Trophoblast cell (in vitro differentiated cells and primary cell): ENCODE data around the gene DRC1.

Source experiments
- DNase-seq, 2 donors: peaks; one replicate each; pipeline ENCODE4 v3.0.0-alpha.2; 2016
- H2AFZ ChIP-seq: 2 replicates; pipeline ENCODE4 v1.6.1; 2013; ENCODE audit warnings: low read length, moderate library complexity, mild to moderate bottlenecking; ENCODE audit not compliant: insufficient read depth, poor library complexity
- H2AK5ac ChIP-seq: 2 replicates; pipeline ENCODE4 v1.6.1; 2013; ENCODE audit warnings: mild to moderate bottlenecking, low read length
- H2BK120ac ChIP-seq: 2 replicates; pipeline ENCODE4 v1.6.1; 2013; ENCODE audit warnings: low read length, mild to moderate bottlenecking, moderate library complexity; ENCODE audit not compliant: insufficient read depth, poor library complexity
- H2BK12ac ChIP-seq: 2 replicates; pipeline ENCODE4 v1.6.1; 2013; ENCODE audit warnings: mild to moderate bottlenecking, low read length, moderate library complexity
- H2BK5ac ChIP-seq: 2 replicates; pipeline ENCODE4 v1.6.1; 2013; ENCODE audit warnings: low read length, low read depth, moderate library complexity, mild to moderate bottlenecking; ENCODE audit not compliant: poor library complexity
- H3K14ac ChIP-seq: 2 replicates; pipeline ENCODE4 v1.6.1; 2013; ENCODE audit warnings: mild to moderate bottlenecking, low read length
- H3K18ac ChIP-seq: 2 replicates; pipeline ENCODE4 v1.6.1; 2013; ENCODE audit warnings: mild to moderate bottlenecking, low read length
- H3K23ac ChIP-seq: 2 replicates; pipeline ENCODE4 v1.6.1; 2013; ENCODE audit warnings: low read length
- H3K27ac ChIP-seq: 2 replicates; pipeline ENCODE4 v1.5.1; 2013; ENCODE audit warnings: low read depth, mild to moderate bottlenecking, inconsistent platforms, low read length, moderate library complexity
- H3K27me3 ChIP-seq: 2 replicates; pipeline ENCODE4 v1.6.1; 2013; ENCODE audit warnings: inconsistent platforms, mild to moderate bottlenecking, low read length, moderate library complexity; ENCODE audit not compliant: insufficient read depth
- H3K36me3 ChIP-seq, 2 experiments: 1 replicate in 1 of 2; 2 replicates in 1 of 2; pipeline ENCODE4 v1.6.1; 2013; ENCODE audit warnings: low read length in 2 of 2, mild to moderate bottlenecking in 2 of 2, moderate library complexity in 1 of 2; ENCODE audit not compliant: insufficient read depth in 2 of 2, control insufficient read depth in 1 of 2
- H3K4ac ChIP-seq: 2 replicates; pipeline ENCODE4 v1.6.1; 2013; ENCODE audit warnings: low read depth, mild to moderate bottlenecking, low read length, moderate library complexity
- H3K4me1 ChIP-seq, 2 experiments: 1 replicate in 1 of 2; 2 replicates in 1 of 2; pipeline ENCODE4 v1.6.1; 2013; ENCODE audit warnings: low read length in 2 of 2, mild to moderate bottlenecking in 2 of 2, moderate library complexity in 1 of 2; ENCODE audit not compliant: insufficient read depth in 2 of 2, control insufficient read depth in 1 of 2
- H3K4me2 ChIP-seq: 2 replicates; pipeline ENCODE4 v1.6.1; 2013; ENCODE audit warnings: inconsistent platforms, mild to moderate bottlenecking, low read length, moderate library complexity
- H3K4me3 ChIP-seq: 2 replicates; pipeline ENCODE4 v1.5.1; 2013; ENCODE audit warnings: mild to moderate bottlenecking, low read depth, low read length, inconsistent platforms
- H3K79me1 ChIP-seq: one replicate; pipeline ENCODE4 v1.6.1; 2013; ENCODE audit warnings: low read length
- H3K79me2 ChIP-seq: 2 replicates; pipeline ENCODE4 v1.6.1; 2013; ENCODE audit warnings: low read length, mild to moderate bottlenecking; ENCODE audit not compliant: control insufficient read depth, insufficient read depth, poor library complexity
- H3K9ac ChIP-seq: 2 replicates; pipeline ENCODE4 v1.6.1; 2013; ENCODE audit warnings: mild to moderate bottlenecking, low read length
- H3K9me3 ChIP-seq: 2 replicates; pipeline ENCODE4 v1.6.1; 2013; ENCODE audit warnings: low read depth, mild to moderate bottlenecking, control low read depth, inconsistent platforms, low read length; ENCODE audit not compliant: insufficient read depth
- H4K12ac ChIP-seq: 2 replicates; pipeline ENCODE4 v1.6.1; 2013; ENCODE audit warnings: low read depth, mild to moderate bottlenecking, low read length, moderate library complexity
- H4K8ac ChIP-seq: 2 replicates; pipeline ENCODE4 v1.6.1; 2013; ENCODE audit warnings: low read depth, mild to moderate bottlenecking, low read length, moderate library complexity
- H4K91ac ChIP-seq: one replicate; pipeline ENCODE4 v1.6.1; 2013; ENCODE audit warnings: low read depth, mild to moderate bottlenecking, low read length, moderate library complexity
- WGBS: extraction: QIAGEN DNeasy Blood & Tissue Kit; methylation state at CpG from one replicate; pipeline ENCODE4 v1.1.7; 2013; ENCODE audit warnings: missing lambda C conversion rate; ENCODE audit not compliant: insufficient read length, insufficient coverage; ENCODE audit errors: extremely low coverage; 5-methylcytosine and 5-hydroxymethylcytosine counted together

The DRC1 gene

GRCh38 chr2:26481706-26482105 lies 80.0 kb downstream of the DRC1 start:
- Histone ChIP-seq H3K79me2 (no peaks in the 10 kb centered on the region), H3K4me2 (no peak overlapping the region)
- DNase-seq: no peak

GRCh38 chr2:26482211-26483026 lies 80.7 kb downstream of the DRC1 start:
- Histone ChIP-seq H3K4me3 (peak overlapping the region; percentile 62), H3K36me3 (no peaks in the 10 kb centered on the region), H4K8ac (no peak overlapping the region), H4K12ac (no peak overlapping the region), H2BK5ac (no peak overlapping the region), H3K27me3 (no peaks in the 10 kb centered on the region), H3K27ac (no peak overlapping the region), H3K9me3 (peaks cover 7% of the 10 kb centered on the region), H2AK5ac (no peak overlapping the region), H4K91ac (no peak overlapping the region), H3K4me1 (no peaks in the 10 kb centered on the region), H3K18ac (no peak overlapping the region), H3K79me1 (no peaks in the 10 kb centered on the region), H3K79me2 (no peaks in the 10 kb centered on the region), H3K9ac (no peak overlapping the region), H2BK120ac (no peak overlapping the region), H2BK12ac (no peak overlapping the region), H3K23ac (no peak overlapping the region), H2AFZ (no peak overlapping the region), H3K4me2 (no peak overlapping the region), H3K4ac (no peak overlapping the region), H3K14ac (no peak overlapping the region)
- WGBS: no CpG with 5 or more reads among the region's 30 CpGs
- no peak for DNase-seq

More at GRCh38 chr2:26481706-26482105, 80.0 kb downstream of the DRC1 start:
- Histone ChIP-seq H2BK12ac (no peak overlapping the region), H3K79me1 (no peaks in the 10 kb centered on the region), H4K91ac (no peak overlapping the region), H3K18ac (no peak overlapping the region), H4K8ac (no peak overlapping the region), H2BK5ac (no peak overlapping the region), H3K23ac (no peak overlapping the region), H2AK5ac (no peak overlapping the region), H3K27me3 (no peaks in the 10 kb centered on the region), H2BK120ac (no peak overlapping the region), H3K4me3 (no peak overlapping the region), H4K12ac (no peak overlapping the region), H2AFZ (no peak overlapping the region), H3K4me1 (no peaks in the 10 kb centered on the region), H3K9ac (no peak overlapping the region), H3K9me3 (peaks cover 7% of the 10 kb centered on the region), H3K36me3 (no peaks in the 10 kb centered on the region), H3K4ac (no peak overlapping the region), H3K27ac (no peak overlapping the region), H3K14ac (no peak overlapping the region)
- WGBS: no CpG with 5 or more reads among the region's 3 CpGs

- Histone ChIP-seq H3K9ac (no peak overlapping the region), H3K79me2 (no peaks in the 10 kb centered on the region), H3K4ac (no peak overlapping the region), H3K14ac (no peak overlapping the region), H2BK5ac (no peak overlapping the region), H2AFZ (no peak overlapping the region), H4K8ac (no peak overlapping the region), H4K91ac (no peak overlapping the region), H3K23ac (no peak overlapping the region), H3K9me3 (peaks cover 7% of the 10 kb centered on the region), H3K4me3 (peak overlapping the region; percentile 62), H2BK120ac (no peak overlapping the region), H3K27ac (no peak overlapping the region), H3K79me1 (no peaks in the 10 kb centered on the region), H2BK12ac (no peak overlapping the region), H3K4me1 (no peaks in the 10 kb centered on the region), H3K27me3 (no peaks in the 10 kb centered on the region), H3K4me2 (no peak overlapping the region), H2AK5ac (no peak overlapping the region), H3K36me3 (no peaks in the 10 kb centered on the region), H3K18ac (no peak overlapping the region), H4K12ac (no peak overlapping the region)
- WGBS: 100% methylated on average over 4 of the region's 11 CpGs
- no peak for DNase-seq
These were observed 81.3 kb downstream of the DRC1 start for GRCh38 chr2:26483027-26483326.

- no peak overlapping the region for H4K8ac ChIP-seq
- H3K9ac ChIP-seq: no peak overlapping the region
- H3K36me3 ChIP-seq: no peaks in the 10 kb centered on the region
- H3K79me1 ChIP-seq: no peaks in the 10 kb centered on the region
- H3K4ac ChIP-seq: no peak overlapping the region
- no peak overlapping the region for H4K91ac ChIP-seq
- DNase-seq: no peak
- H3K79me2 ChIP-seq: no peaks in the 10 kb centered on the region
- no peak overlapping the region for H2AFZ ChIP-seq
- no peak overlapping the region for H3K18ac ChIP-seq
- H3K27me3 ChIP-seq: no peaks in the 10 kb centered on the region
- peaks cover 7% of the 10 kb centered on the region for H3K9me3 ChIP-seq
- no peak overlapping the region for H3K4me2 ChIP-seq
- H3K27ac ChIP-seq: no peak overlapping the region
- WGBS: no CpG with 5 or more reads among the region's 11 CpGs
- no peaks in the 10 kb centered on the region for H3K4me1 ChIP-seq
- H2AK5ac ChIP-seq: no peak overlapping the region
- no peak overlapping the region for H3K4me3 ChIP-seq
- no peak overlapping the region for H2BK120ac ChIP-seq
- no peak overlapping the region for H4K12ac ChIP-seq
- H2BK5ac ChIP-seq: no peak overlapping the region
- H2BK12ac ChIP-seq: no peak overlapping the region
- no peak overlapping the region for H3K14ac ChIP-seq
- H3K23ac ChIP-seq: no peak overlapping the region
These were observed 81.8 kb downstream of the DRC1 start for GRCh38 chr2:26483516-26483915.
